HL-60 (cell line): Measurements from ENCODE around the gene SUPT20HL1.

Source experiments
- CTCF ChIP-seq: IDR thresholded peaks from one replicate; pipeline ENCODE4 v1.5.1; 2011; ENCODE audit warnings: low read length, control low read depth, inconsistent platforms; ENCODE audit not compliant: insufficient read depth
- GABPA ChIP-seq: IDR thresholded peaks from 2 replicates; pipeline ENCODE4 v1.6.1; 2012; ENCODE audit warnings: low read depth
- POLR2AphosphoS5 ChIP-seq: IDR thresholded peaks from 2 replicates; pipeline ENCODE4 v1.6.1; 2012; ENCODE audit warnings: low read depth
- SPI1 ChIP-seq: IDR thresholded peaks from 2 replicates; pipeline ENCODE4 v1.6.1; 2012; ENCODE audit warnings: low read depth, mild to moderate bottlenecking, borderline replicate concordance
- TF ChIP-seq, protein P1 (sequence below): IDR thresholded peaks from 2 replicates; pipeline ENCODE4 v1.6.1; 2012; ENCODE audit warnings: low read depth; ENCODE audit not compliant: insufficient replicate concordance

- no peak for TF ChIP-seq CTCF
- TF ChIP-seq SPI1: peak; percentile 72
- no peak for TF ChIP-seq GABPA
- TF ChIP-seq POLR2AphosphoS5: no peak
- TF ChIP-seq, protein P1, sequence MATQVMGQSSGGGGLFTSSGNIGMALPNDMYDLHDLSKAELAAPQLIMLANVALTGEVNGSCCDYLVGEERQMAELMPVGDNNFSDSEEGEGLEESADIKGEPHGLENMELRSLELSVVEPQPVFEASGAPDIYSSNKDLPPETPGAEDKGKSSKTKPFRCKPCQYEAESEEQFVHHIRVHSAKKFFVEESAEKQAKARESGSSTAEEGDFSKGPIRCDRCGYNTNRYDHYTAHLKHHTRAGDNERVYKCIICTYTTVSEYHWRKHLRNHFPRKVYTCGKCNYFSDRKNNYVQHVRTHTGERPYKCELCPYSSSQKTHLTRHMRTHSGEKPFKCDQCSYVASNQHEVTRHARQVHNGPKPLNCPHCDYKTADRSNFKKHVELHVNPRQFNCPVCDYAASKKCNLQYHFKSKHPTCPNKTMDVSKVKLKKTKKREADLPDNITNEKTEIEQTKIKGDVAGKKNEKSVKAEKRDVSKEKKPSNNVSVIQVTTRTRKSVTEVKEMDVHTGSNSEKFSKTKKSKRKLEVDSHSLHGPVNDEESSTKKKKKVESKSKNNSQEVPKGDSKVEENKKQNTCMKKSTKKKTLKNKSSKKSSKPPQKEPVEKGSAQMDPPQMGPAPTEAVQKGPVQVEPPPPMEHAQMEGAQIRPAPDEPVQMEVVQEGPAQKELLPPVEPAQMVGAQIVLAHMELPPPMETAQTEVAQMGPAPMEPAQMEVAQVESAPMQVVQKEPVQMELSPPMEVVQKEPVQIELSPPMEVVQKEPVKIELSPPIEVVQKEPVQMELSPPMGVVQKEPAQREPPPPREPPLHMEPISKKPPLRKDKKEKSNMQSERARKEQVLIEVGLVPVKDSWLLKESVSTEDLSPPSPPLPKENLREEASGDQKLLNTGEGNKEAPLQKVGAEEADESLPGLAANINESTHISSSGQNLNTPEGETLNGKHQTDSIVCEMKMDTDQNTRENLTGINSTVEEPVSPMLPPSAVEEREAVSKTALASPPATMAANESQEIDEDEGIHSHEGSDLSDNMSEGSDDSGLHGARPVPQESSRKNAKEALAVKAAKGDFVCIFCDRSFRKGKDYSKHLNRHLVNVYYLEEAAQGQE: no peak
These were observed 16.7 kb upstream of the SUPT20HL1 start for GRCh38 chrX:24343719-24344118.
